HG02840 (cell line): Measurements from ENCODE around the gene CIAO3.
"Not testable (repeated sequence)": the region's sequence is repeated elsewhere in the genome, so short reads cannot be mapped to it uniquely, and the experiment has no call there.

Experiments used
- ATAC-seq: cut with Tn5 transposase; IDR thresholded peaks from one replicate; pipeline ENCODE4 v1.9.1; 2021; ENCODE audit warnings: mild to moderate bottlenecking, moderate library complexity, moderate number of reproducible peaks; ENCODE audit not compliant: unreplicated experiment, low FRiP score

Gene CIAO3

GRCh38 chr16:761625-762513 lies 21.1 kb upstream of the CIAO3 start:
- ATAC-seq: no peak

- ATAC-seq: no peak
Observed at GRCh38 chr16:760545-761343, 19.9 kb upstream of the CIAO3 start, which contains the start of gene MSLN. TSS of gene MSLN (plus strand) at chr16:760734. CDS start at chr16:762681, 1,947 bp downstream.

- ATAC-seq: no peak
Observed at GRCh38 chr16:760065-760464, 19.3 kb upstream of the CIAO3 start.

- ATAC-seq: no peak
Observed at GRCh38 chr16:759110-759910, 18.5 kb upstream of the CIAO3 start.

GRCh38 chr16:756428-756827 lies 15.6 kb upstream of the CIAO3 start:
- ATAC-seq: no peak

GRCh38 chr16:754656-755055 lies 13.9 kb upstream of the CIAO3 start:
- ATAC-seq: no peak

GRCh38 chr16:754121-754607 lies 13.4 kb upstream of the CIAO3 start:
- not testable (repeated sequence) for ATAC-seq

- ATAC-seq: no peak
Observed at GRCh38 chr16:752007-752312, 11.2 kb upstream of the CIAO3 start.

- no peak for ATAC-seq
Observed at GRCh38 chr16:751152-752006, 10.6 kb upstream of the CIAO3 start.

- ATAC-seq: no peak
Observed at GRCh38 chr16:750485-750884, 9.7 kb upstream of the CIAO3 start.

- no peak for ATAC-seq
Observed at GRCh38 chr16:749010-749409, 8.2 kb upstream of the CIAO3 start.

GRCh38 chr16:747978-748746 lies 7.4 kb upstream of the CIAO3 start:
- ATAC-seq: no peak

GRCh38 chr16:746637-747036 lies 5.8 kb upstream of the CIAO3 start:
- no peak for ATAC-seq

GRCh38 chr16:745739-746138 lies 4.9 kb upstream of the CIAO3 start:
- no peak for ATAC-seq

- ATAC-seq: no peak
Observed at GRCh38 chr16:743794-744500, 3.1 kb upstream of the CIAO3 start.

- ATAC-seq: not testable (repeated sequence)
Observed at GRCh38 chr16:742894-743293, 2.1 kb upstream of the CIAO3 start.

GRCh38 chr16:741986-742629 lies 1.3 kb upstream of the CIAO3 start:
- ATAC-seq: no peak

GRCh38 chr16:740459-740763 lies 386 bp downstream of the CIAO3 start:
- peak; percentile 19 for ATAC-seq
